HCT116 (cell line): Measurements from ENCODE around the gene PDE4D. TPM values are rescaled to one million over a fixed set of nuclear protein-coding genes. Genes with fewer than 3 reads are reported as not detected.

Source experiments
- ATAC-seq: fragments of 200-7000 bp; cut with Tn5 transposase; 2 replicates; pipeline ENCODE4 v1.9.1; 2020; ENCODE audit warnings: mild to moderate bottlenecking, moderate library complexity
- BruUV-seq: library from RNA; stranded (reverse); fragments of 400-500 nt; replicated peaks from 2 replicates; lab custom pipeline; 2021; lab: Mats Ljungman, UMichigan
- CTCF ChIA-PET: fragments of 300-600 bp; sonication (Branson Sonifier 250); formaldehyde crosslinking; loops from one replicate; lab custom pipeline; 2021; ENCODE audit warnings: antibody characterized with exemption; lab: Charles Lee
- POLR2A ChIA-PET: fragments of 300-600, 350-600 bp; sonication (Branson Sonifier 250); formaldehyde crosslinking; loops from one replicate; lab custom pipeline; 2021; ENCODE audit warnings: antibody characterized with exemption; lab: Charles Lee
- RAD21 ChIA-PET, 2 experiments: fragments of 300-600 bp; sonication (Branson Sonifier 250); formaldehyde crosslinking; loops; one replicate each; lab custom pipeline; 2023; ENCODE audit warnings: low total read pairs in 2 of 2; ENCODE audit not compliant: uncharacterized antibody in 2 of 2, unreplicated experiment in 2 of 2, low non-redundant PET in 1 of 2; lab: Charles Lee
- DNase-seq: peaks from one replicate; pipeline ENCODE4 v3.0.0-alpha.2; 2010; ENCODE audit warnings: low read depth, low spot score
- H2AFZ ChIP-seq: fragments of 200-600 bp; shearing (Covaris generic), sonication (generic); 2 replicates; pipeline ENCODE4 v1.6.1; 2017; ENCODE audit warnings: low read depth, mixed run types, mixed read lengths, antibody characterized with exemption, low read length; ENCODE audit not compliant: poor library complexity, severe bottlenecking
- H3K27ac ChIP-seq: 2 replicates; pipeline ENCODE4 v1.5.1; 2012; ENCODE audit warnings: low read depth, low read length
- H3K27me3 ChIP-seq: fragments of 200-600 bp; sonication (generic); 2 replicates; pipeline ENCODE4 v1.6.1; 2016; ENCODE audit warnings: mixed run types, low read length, mixed read lengths; ENCODE audit not compliant: insufficient read depth
- H3K36me3 ChIP-seq, 2 experiments: fragments of 200-500 bp in 1 of 2; fragments of 200-600 bp in 1 of 2; sonication (Bioruptor generic) in 1 of 2; sonication (generic) in 1 of 2; 2 replicates each; pipeline versions ENCODE4 v1.5.1 to v1.6.1; 2014 to 2016; ENCODE audit warnings: low read length in 2 of 2, inconsistent platforms in 1 of 2, mixed read lengths in 1 of 2, mixed run types in 1 of 2; ENCODE audit not compliant: insufficient read depth in 2 of 2, control insufficient read depth in 1 of 2
- H3K4me1 ChIP-seq, 2 experiments: fragments of 200-600 bp in 1 of 2; sonication (generic) in 1 of 2; 2 replicates each; pipeline versions ENCODE4 v1.5.1 to v1.6.1; 2012 to 2017; ENCODE audit warnings: low read length in 2 of 2, inconsistent platforms in 1 of 2, mild to moderate bottlenecking in 1 of 2, mixed read lengths in 1 of 2, mixed run types in 1 of 2, moderate library complexity in 1 of 2; ENCODE audit not compliant: insufficient read depth in 2 of 2, control insufficient read depth in 1 of 2
- H3K4me2 ChIP-seq: fragments of 200-600 bp; sonication (generic); 2 replicates; pipeline ENCODE4 v1.6.1; 2017; ENCODE audit warnings: mixed run types, low read length, mixed read lengths
- H3K4me3 ChIP-seq, 2 experiments: fragments of 200-600 bp in 1 of 2; sonication (generic) in 1 of 2; replicated peaks in 1 of 2; 2 replicates each; pipeline ENCODE4 v1.5.1; 2011 to 2016; ENCODE audit warnings: low read length in 2 of 2, control low read depth in 1 of 2, low read depth in 1 of 2, mild to moderate bottlenecking in 1 of 2, mixed read lengths in 1 of 2, mixed run types in 1 of 2
- H3K79me2 ChIP-seq: fragments of 200-600 bp; sonication (generic); 2 replicates; pipeline ENCODE4 v1.6.1; 2017; ENCODE audit warnings: mild to moderate bottlenecking, mixed run types, low read length, moderate library complexity, mixed read lengths; ENCODE audit not compliant: insufficient read depth
- H3K9ac ChIP-seq: fragments of 200-600 bp; sonication (generic); 2 replicates; pipeline ENCODE4 v1.6.1; 2016; ENCODE audit warnings: low read length, mixed read lengths
- H3K9me2 ChIP-seq: fragments of 200-600 bp; sonication (generic), shearing (Covaris generic); 2 replicates; pipeline ENCODE4 v1.6.1; 2017; ENCODE audit warnings: mixed run types, mild to moderate bottlenecking, moderate library complexity; ENCODE audit not compliant: insufficient read depth
- H3K9me3 ChIP-seq, 2 experiments: fragments of 200-500 bp in 1 of 2; fragments of 200-600 bp in 1 of 2; sonication (Bioruptor generic) in 1 of 2; sonication (generic) in 1 of 2; 2 replicates each; pipeline ENCODE4 v1.6.1; 2014 to 2017; ENCODE audit warnings: low read length in 2 of 2, mixed read lengths in 2 of 2, inconsistent platforms in 1 of 2, low read depth in 1 of 2, mild to moderate bottlenecking in 1 of 2, mixed run types in 1 of 2, moderate library complexity in 1 of 2; ENCODE audit not compliant: control insufficient read depth in 1 of 2, insufficient read depth in 1 of 2
- H4K20me1 ChIP-seq: fragments of 200-600 bp; sonication (generic), shearing (Covaris generic); 2 replicates; pipeline ENCODE4 v1.6.1; 2017; ENCODE audit warnings: mixed run types, mild to moderate bottlenecking, moderate library complexity; ENCODE audit not compliant: insufficient read depth
- EZH2 ChIP-seq: fragments of 200-600 bp; sonication (generic); IDR thresholded peaks from 2 replicates; pipeline ENCODE4 v1.6.1; 2017; ENCODE audit warnings: antibody characterized with exemption, mixed run types
- EZH2phosphoT487 ChIP-seq: fragments of 200-600 bp; IDR thresholded peaks from 2 replicates; pipeline ENCODE4 v1.6.1; 2018; ENCODE audit warnings: antibody characterized with exemption, borderline replicate concordance
- FOSL1 ChIP-seq: IDR thresholded peaks from 2 replicates; pipeline ENCODE4 v1.6.1; 2012; ENCODE audit warnings: low read depth
- JUND ChIP-seq: IDR thresholded peaks from 2 replicates; pipeline ENCODE4 v1.6.1; 2012
- POLR2A ChIP-seq: IDR thresholded peaks from 2 replicates; pipeline ENCODE4 v1.7.0; 2011; ENCODE audit warnings: borderline replicate concordance; ENCODE audit not compliant: insufficient read depth, insufficient read length; ENCODE audit errors: extremely low read depth
- SIN3A ChIP-seq: IDR thresholded peaks from 2 replicates; pipeline ENCODE4 v1.6.1; 2012; ENCODE audit warnings: low read depth
- YY1 ChIP-seq: IDR thresholded peaks from 2 replicates; pipeline ENCODE4 v1.6.1; 2011; ENCODE audit warnings: low read length, low read depth, moderate library complexity, mild to moderate bottlenecking; ENCODE audit not compliant: insufficient replicate concordance; ENCODE audit errors: extremely low read depth
- ZFX ChIP-seq: fragments of 450-650 bp; IDR thresholded peaks from 2 replicates; pipeline ENCODE4 v1.6.1; 2017
- ZNF274 ChIP-seq: fragments of 200-500 bp; sonication (Bioruptor generic); IDR thresholded peaks from 2 replicates; pipeline ENCODE4 v1.6.1; 2014; ENCODE audit warnings: mild to moderate bottlenecking, low read depth, low read length, inconsistent platforms
- intact Hi-C: fragments of 100-400 bp; cut with micrococcal nuclease; formaldehyde crosslinking; loops from 2 replicates; pipeline ENCODE4 v1.10.0; 2022
- total RNA-seq: library from RNA; stranded (reverse); gene quantifications from one replicate; pipeline ENCODE4 v1.2.1, GENCODE V29; 2021; ENCODE audit not compliant: unreplicated experiment
- TF ChIP-seq, protein P1 (sequence below): IDR thresholded peaks from 2 replicates; pipeline ENCODE4 v1.6.1; 2012
- TF ChIP-seq, protein P2 (sequence below): IDR thresholded peaks from 2 replicates; pipeline ENCODE4 v1.6.1; 2012; ENCODE audit warnings: low read depth
- TF ChIP-seq, protein P3 (sequence below): IDR thresholded peaks from 2 replicates; pipeline ENCODE4 v1.6.1; 2012

PDE4D gene
- total RNA-seq, 1 experiment from 2014 or later = 1.1 TPM

DNA sequence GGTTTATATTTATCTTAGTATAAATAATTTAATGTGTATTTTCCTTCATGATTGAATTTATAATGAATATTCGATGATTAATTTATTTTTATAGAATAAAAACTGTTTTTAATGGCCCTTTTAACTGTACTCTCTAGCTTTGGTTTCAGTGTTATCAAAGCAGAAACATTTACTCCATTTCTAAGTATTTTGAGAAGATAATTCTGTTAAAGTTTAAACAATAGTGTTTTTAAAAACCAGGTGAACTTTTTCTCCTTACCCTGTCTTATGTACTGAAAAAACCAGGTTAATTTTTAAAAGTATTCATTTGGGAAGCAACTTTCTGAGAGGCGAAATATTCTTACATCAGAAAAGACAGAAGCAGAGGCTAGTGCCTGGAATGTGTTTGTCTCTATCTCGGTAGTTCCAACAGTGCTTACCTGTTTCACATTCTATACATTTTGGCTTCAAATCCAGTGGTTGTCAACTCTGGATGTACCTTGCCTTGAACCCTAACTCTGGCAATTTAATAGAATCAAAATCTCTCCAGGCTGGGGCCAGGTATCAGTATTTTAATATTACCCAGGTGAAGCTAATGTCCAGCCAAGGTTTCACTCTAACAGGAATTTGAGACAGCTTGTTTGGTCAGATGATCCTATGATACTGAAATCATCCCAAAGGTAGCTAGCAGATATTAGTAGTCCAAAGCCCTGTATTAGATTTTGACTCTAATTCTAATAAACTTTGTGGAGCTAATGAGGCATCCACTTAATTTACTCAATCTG lies 434.4 kb downstream of the PDE4D start:
- H3K79me2 ChIP-seq = no peaks in the 10 kb centered on the region
- no peaks in the 10 kb centered on the region for H3K4me1 ChIP-seq
- H2AFZ ChIP-seq = no peak overlapping the region
- no peak overlapping the region for H3K4me3 ChIP-seq
- POLR2A ChIA-PET = no interaction called here
- ATAC-seq = no peak
- no peaks in the 10 kb centered on the region for H3K36me3 ChIP-seq
- no peak for DNase-seq
- no peaks in the 10 kb centered on the region for H4K20me1 ChIP-seq
- peaks cover 11% of the 10 kb centered on the region for H3K27me3 ChIP-seq
- no peak overlapping the region for H3K27ac ChIP-seq
- H3K9ac ChIP-seq = no peak overlapping the region
- RAD21 ChIA-PET = no interaction called here
- no TSS peak for BruUV-seq
- no peaks in the 10 kb centered on the region for H3K9me2 ChIP-seq
- CTCF ChIA-PET = no interaction called here
- intact Hi-C loops = no loop called here
- H3K9me3 ChIP-seq = no peaks in the 10 kb centered on the region
- no peak overlapping the region for H3K4me2 ChIP-seq
- TF ChIP-seq FOSL1 (no peak), YY1 (no peak), EZH2 (no peak), POLR2A (no peak), JUND (no peak), SIN3A (no peak), EZH2phosphoT487 (no peak), ZNF274 (no peak), ZFX (no peak)
- TF ChIP-seq, protein P1, sequence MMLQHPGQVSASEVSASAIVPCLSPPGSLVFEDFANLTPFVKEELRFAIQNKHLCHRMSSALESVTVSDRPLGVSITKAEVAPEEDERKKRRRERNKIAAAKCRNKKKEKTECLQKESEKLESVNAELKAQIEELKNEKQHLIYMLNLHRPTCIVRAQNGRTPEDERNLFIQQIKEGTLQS = no peak
- TF ChIP-seq, protein P2, sequence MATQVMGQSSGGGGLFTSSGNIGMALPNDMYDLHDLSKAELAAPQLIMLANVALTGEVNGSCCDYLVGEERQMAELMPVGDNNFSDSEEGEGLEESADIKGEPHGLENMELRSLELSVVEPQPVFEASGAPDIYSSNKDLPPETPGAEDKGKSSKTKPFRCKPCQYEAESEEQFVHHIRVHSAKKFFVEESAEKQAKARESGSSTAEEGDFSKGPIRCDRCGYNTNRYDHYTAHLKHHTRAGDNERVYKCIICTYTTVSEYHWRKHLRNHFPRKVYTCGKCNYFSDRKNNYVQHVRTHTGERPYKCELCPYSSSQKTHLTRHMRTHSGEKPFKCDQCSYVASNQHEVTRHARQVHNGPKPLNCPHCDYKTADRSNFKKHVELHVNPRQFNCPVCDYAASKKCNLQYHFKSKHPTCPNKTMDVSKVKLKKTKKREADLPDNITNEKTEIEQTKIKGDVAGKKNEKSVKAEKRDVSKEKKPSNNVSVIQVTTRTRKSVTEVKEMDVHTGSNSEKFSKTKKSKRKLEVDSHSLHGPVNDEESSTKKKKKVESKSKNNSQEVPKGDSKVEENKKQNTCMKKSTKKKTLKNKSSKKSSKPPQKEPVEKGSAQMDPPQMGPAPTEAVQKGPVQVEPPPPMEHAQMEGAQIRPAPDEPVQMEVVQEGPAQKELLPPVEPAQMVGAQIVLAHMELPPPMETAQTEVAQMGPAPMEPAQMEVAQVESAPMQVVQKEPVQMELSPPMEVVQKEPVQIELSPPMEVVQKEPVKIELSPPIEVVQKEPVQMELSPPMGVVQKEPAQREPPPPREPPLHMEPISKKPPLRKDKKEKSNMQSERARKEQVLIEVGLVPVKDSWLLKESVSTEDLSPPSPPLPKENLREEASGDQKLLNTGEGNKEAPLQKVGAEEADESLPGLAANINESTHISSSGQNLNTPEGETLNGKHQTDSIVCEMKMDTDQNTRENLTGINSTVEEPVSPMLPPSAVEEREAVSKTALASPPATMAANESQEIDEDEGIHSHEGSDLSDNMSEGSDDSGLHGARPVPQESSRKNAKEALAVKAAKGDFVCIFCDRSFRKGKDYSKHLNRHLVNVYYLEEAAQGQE = no peak
- TF ChIP-seq, protein P3, sequence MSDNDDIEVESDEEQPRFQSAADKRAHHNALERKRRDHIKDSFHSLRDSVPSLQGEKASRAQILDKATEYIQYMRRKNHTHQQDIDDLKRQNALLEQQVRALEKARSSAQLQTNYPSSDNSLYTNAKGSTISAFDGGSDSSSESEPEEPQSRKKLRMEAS = no peak
